Osteocyte (in vitro differentiated cells): Measurements from ENCODE around the gene SUGP2. TPM values are rescaled to one million over a fixed set of nuclear protein-coding genes. Genes with fewer than 3 reads are reported as not detected.

ENCODE experiments used
- DNase-seq: peaks from one replicate; pipeline ENCODE4 v3.0.0; 2021; ENCODE audit warnings: mixed read lengths; ENCODE audit not compliant: unreplicated experiment; ENCODE audit errors: extremely low spot score
- H3K27ac Mint-ChIP-seq: one replicate; pipeline ENCODE4 v1.8.0; 2021; ENCODE audit warnings: mild to moderate bottlenecking, mixed read lengths; ENCODE audit not compliant: unreplicated experiment
- H3K27me3 Mint-ChIP-seq: one replicate; pipeline ENCODE4 v1.8.0; 2021; ENCODE audit warnings: mixed read lengths; ENCODE audit not compliant: unreplicated experiment
- H3K36me3 Mint-ChIP-seq: one replicate; pipeline ENCODE4 v1.8.0; 2021; ENCODE audit warnings: mixed read lengths; ENCODE audit not compliant: unreplicated experiment
- H3K4me1 Mint-ChIP-seq: one replicate; pipeline ENCODE4 v1.8.0; 2021; ENCODE audit warnings: mixed read lengths; ENCODE audit not compliant: unreplicated experiment
- H3K4me3 Mint-ChIP-seq: one replicate; pipeline ENCODE4 v1.8.0; 2021; ENCODE audit warnings: mild to moderate bottlenecking, moderate library complexity, mixed read lengths; ENCODE audit not compliant: unreplicated experiment
- H3K9me3 Mint-ChIP-seq: one replicate; pipeline ENCODE4 v1.8.0; 2021; ENCODE audit warnings: mixed read lengths; ENCODE audit not compliant: unreplicated experiment
- total RNA-seq: library from RNA; stranded (reverse); gene quantifications from 2 replicates; pipeline ENCODE4 v1.2.1, GENCODE V29; 2021
- TF ChIP-seq, protein P1 (sequence below): fragments of 200-600 bp; sonication (generic); IDR thresholded peaks from 2 replicates; pipeline ENCODE4 v1.5.0; 2021; ENCODE audit warnings: antibody characterized with exemption, mild to moderate bottlenecking, moderate library complexity

SUGP2 gene
- total RNA-seq, 1 donor from 2014 or later = 77.6 TPM

DNA sequence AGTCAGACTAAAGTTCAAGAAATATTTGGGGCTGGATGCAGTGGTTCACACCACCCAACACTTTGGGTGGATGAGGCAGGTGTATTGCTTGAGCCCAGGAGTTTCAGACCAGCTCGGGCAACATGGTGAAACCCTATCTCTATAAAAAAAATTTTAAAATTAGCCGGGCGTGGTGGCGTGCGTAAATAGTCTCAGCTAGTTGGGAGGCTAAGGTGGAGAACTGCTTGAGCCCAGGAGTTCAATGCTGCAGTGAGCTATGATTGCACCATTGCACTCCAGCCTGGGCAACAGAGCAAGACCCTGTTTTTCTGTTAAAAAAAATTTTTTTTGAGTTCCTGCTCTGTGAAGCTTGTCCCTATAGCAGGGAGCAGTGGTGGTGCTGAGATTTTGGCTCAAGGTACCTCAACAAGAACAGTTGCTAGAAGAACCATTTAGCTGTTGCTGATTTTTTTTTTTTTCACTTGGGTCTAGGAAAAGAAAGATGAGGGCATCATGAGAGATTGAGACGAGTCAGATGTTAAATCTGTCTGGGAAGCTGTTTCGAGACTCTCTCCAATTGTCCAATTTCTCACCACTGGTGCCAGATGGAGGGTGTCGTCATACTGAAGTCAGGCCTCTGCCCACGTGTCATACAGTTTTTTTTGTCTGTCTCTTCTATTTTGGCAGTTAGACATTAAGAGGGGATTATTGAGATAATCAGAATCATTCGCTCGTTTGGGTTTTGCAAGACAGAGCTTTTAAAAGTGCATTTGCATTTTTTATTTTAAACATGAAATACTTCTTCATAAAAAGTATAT is 34.2 kb upstream of the SUGP2 start:
- H3K4me3 Mint-ChIP-seq = no peak overlapping the region
- no peak overlapping the region for H3K27ac Mint-ChIP-seq
- TF ChIP-seq, protein P1, sequence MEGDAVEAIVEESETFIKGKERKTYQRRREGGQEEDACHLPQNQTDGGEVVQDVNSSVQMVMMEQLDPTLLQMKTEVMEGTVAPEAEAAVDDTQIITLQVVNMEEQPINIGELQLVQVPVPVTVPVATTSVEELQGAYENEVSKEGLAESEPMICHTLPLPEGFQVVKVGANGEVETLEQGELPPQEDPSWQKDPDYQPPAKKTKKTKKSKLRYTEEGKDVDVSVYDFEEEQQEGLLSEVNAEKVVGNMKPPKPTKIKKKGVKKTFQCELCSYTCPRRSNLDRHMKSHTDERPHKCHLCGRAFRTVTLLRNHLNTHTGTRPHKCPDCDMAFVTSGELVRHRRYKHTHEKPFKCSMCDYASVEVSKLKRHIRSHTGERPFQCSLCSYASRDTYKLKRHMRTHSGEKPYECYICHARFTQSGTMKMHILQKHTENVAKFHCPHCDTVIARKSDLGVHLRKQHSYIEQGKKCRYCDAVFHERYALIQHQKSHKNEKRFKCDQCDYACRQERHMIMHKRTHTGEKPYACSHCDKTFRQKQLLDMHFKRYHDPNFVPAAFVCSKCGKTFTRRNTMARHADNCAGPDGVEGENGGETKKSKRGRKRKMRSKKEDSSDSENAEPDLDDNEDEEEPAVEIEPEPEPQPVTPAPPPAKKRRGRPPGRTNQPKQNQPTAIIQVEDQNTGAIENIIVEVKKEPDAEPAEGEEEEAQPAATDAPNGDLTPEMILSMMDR = no peak

DNA sequence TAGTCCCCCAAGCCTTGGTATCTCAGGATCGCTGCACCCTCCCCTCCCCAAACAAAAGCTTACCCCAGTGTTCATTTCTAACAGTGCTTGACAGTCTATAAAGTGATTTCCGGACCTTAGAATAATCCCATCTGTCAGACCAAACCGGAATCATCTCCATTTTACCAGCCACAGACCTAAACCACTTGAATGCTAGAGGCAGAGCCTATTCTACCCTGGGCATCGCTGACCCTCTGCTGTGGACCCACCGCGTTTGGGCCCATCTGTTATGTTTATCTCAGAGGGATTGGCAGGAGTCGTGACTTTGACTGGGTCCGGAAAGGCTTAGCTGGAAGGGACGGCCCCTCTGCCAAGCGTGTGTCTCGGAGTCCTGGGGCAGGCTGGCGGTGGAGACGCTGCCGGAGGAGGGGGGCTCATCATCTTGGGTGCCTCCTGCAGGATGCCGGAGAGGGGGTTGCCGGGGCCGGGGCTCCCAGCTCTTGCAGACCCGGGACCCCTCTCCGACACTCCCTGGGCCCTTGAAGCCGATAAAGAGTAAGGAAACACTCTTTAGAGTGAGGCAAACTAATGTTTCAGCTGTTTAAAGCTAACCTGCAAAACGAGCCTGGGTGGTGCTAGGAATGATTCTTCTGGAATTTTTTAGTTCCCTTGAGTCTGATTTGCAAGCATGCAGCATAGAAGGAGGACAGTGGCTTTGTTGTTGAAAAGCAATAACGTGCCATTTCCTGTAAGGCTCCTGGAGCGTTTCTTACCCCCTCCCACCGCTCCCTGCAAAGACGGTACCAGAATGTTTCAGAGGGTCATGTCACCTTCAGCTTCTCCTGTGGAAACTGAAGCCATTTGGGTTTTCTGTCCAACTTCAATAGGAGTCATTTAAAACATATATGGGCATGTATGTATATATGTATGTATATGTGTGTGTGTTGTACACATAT is 31.8 kb upstream of the SUGP2 start:
- Mint-ChIP-seq H3K9me3 (no peaks in the 10 kb centered on the region), H3K4me3 (peak overlapping the region; percentile 78), H3K27ac (peak overlapping the region; percentile 35), H3K36me3 (peaks cover 2% of the 10 kb centered on the region), H3K4me1 (peaks cover 19% of the 10 kb centered on the region), H3K27me3 (no peaks in the 10 kb centered on the region)
- TF ChIP-seq, protein P1 = no peak
- no peak for DNase-seq

More for the DNA sequence above, 34.2 kb upstream of the SUGP2 start:
- DNase-seq = no peak
- Mint-ChIP-seq H3K9me3 (no peaks in the 10 kb centered on the region), H3K27me3 (no peaks in the 10 kb centered on the region), H3K4me1 (peaks cover 19% of the 10 kb centered on the region), H3K36me3 (peaks cover 2% of the 10 kb centered on the region)

DNA sequence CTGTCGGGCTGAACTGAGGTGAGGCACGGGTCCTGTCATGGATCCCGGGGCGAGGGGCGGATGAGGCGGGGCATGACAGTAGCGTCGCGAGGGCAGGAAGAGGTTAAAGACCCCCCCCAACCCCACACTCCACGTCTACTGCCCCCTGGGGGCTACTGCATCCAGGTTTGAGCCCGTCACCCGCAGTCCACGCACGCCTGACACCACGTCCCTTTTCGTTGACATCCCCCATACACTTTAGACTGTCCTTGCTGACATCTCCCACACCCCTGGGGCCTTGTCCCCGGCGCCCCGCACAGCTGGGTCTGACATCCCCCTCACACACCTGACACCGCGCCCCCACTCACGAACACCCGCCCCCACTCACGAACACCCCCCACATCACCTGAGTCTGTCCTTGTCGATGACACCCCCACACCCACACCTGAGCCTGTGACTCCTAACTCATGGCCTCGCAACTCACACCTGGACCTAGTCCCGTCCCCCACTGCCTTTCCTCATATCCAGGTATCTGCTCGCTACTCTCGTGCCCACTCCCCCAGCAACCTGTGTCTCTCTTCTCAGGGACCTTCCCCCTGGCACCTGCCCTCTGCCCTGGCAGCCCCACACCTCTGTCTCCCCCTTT is 30.9 kb upstream of the SUGP2 start:
- H3K27ac Mint-ChIP-seq = peak overlapping the region; percentile 35
- H3K27me3 Mint-ChIP-seq = no peaks in the 10 kb centered on the region
- TF ChIP-seq, protein P1 = peak; percentile 36
- DNase-seq = no peak
- H3K9me3 Mint-ChIP-seq = no peaks in the 10 kb centered on the region
- H3K4me1 Mint-ChIP-seq = peaks cover 19% of the 10 kb centered on the region
- H3K4me3 Mint-ChIP-seq = peak overlapping the region; percentile 78
- peaks cover 3% of the 10 kb centered on the region for H3K36me3 Mint-ChIP-seq

DNA sequence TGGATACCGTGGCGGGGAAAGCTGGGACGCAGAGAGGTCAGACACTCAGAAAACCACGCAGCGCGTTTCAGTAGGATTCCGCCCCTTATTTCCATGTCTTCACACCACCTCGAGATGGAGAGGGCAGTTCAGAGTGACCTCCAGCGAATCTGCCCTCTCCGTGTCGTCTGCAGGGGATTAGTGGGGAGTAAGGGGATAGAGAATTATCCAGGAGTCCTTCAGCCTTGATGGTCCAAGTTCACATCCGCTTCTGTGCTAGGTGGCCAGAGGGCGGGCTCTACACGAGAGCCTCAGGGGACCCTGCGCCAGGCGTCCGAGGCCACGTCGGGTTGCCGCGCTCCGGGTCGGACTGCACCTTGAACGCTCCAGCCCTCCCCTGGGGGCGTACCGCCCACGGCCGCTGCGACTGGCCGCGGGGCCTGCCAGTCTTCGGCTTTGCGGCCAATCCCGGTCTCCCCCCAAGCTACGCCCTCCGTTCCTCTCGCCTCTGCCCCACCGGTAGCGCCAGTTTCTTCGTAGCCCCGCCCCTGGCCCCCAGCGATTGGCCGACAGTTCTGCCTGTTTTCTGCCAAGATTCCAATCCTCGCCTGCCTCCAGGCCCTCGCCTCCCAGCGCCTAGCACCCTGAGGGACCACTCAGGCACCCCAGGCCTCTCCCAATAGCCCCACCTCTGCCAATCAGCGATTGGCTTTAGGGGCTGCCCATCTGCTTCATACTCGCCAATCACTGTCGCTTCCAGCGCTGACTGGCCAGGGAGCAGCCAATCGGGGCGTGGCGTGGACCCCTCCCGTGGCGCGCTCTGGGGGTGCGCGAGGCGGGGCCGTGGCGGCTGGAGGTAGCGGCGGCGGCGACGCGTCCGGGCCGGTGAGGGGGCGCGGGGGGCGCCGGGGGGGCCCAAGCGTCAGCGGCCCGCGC is 30.1 kb upstream of the SUGP2 start, which contains the start of gene SLC25A42:
Gene SLC25A42 (plus strand): TSS at position 812 of the 915 bp plus-strand sequence. CDS start 32,131 bp downstream, outside the sequence.
- DNase-seq = peak; percentile 100
- peaks cover 19% of the 10 kb centered on the region for H3K4me1 Mint-ChIP-seq
- H3K27me3 Mint-ChIP-seq = no peaks in the 10 kb centered on the region
- TF ChIP-seq, protein P1 = no peak
- peak within 1 kb of the TSS; percentile 78 for H3K4me3 Mint-ChIP-seq
- H3K27ac Mint-ChIP-seq = peak within 1 kb of the TSS; percentile 89
- H3K9me3 Mint-ChIP-seq = no peaks in the 10 kb centered on the region
- H3K36me3 Mint-ChIP-seq = peaks cover 3% of the 10 kb centered on the region
